HL-60 (cell line): Measurements from ENCODE around the gene LRFN2.

ENCODE experiments used
- GABPA ChIP-seq: IDR thresholded peaks from 2 replicates; pipeline ENCODE4 v1.6.1; 2012; ENCODE audit warnings: low read depth
- POLR2AphosphoS5 ChIP-seq: IDR thresholded peaks from 2 replicates; pipeline ENCODE4 v1.6.1; 2012; ENCODE audit warnings: low read depth
- SPI1 ChIP-seq: IDR thresholded peaks from 2 replicates; pipeline ENCODE4 v1.6.1; 2012; ENCODE audit warnings: low read depth, mild to moderate bottlenecking, borderline replicate concordance
- TF ChIP-seq, protein P1 (sequence below): IDR thresholded peaks from one replicate; pipeline ENCODE4 v1.5.1; 2011; ENCODE audit warnings: low read length, control low read depth, inconsistent platforms; ENCODE audit not compliant: insufficient read depth
- TF ChIP-seq, protein P2 (sequence below): IDR thresholded peaks from 2 replicates; pipeline ENCODE4 v1.6.1; 2012; ENCODE audit warnings: low read depth; ENCODE audit not compliant: insufficient replicate concordance

DNA sequence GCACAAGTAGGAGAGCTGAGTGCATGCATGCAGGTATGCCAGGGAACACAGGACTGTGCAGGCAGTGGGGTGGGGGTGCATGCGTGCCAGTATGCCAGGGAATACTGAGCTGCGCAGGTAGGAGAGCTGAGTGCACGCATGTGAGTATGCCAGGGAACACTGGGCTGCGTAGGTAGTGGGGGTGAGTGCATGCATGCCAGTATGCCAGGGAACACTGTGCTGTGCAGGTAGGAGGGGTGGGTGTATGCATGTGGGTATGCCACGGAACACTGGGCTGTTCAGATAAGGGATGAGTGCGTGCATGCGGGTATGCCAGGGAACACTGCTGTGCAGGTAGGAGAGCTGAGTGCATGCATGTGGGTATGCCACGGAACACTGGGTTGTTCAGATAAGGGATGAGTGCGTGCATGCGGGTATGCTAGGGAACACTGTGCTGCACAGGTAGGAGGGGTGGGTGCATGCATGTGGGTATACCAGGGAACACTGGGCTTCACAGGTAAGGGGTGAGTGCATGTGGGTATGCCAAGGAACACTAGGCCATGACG is 77.4 kb downstream of the LRFN2 start:
- no peak for TF ChIP-seq SPI1
- TF ChIP-seq, protein P1, sequence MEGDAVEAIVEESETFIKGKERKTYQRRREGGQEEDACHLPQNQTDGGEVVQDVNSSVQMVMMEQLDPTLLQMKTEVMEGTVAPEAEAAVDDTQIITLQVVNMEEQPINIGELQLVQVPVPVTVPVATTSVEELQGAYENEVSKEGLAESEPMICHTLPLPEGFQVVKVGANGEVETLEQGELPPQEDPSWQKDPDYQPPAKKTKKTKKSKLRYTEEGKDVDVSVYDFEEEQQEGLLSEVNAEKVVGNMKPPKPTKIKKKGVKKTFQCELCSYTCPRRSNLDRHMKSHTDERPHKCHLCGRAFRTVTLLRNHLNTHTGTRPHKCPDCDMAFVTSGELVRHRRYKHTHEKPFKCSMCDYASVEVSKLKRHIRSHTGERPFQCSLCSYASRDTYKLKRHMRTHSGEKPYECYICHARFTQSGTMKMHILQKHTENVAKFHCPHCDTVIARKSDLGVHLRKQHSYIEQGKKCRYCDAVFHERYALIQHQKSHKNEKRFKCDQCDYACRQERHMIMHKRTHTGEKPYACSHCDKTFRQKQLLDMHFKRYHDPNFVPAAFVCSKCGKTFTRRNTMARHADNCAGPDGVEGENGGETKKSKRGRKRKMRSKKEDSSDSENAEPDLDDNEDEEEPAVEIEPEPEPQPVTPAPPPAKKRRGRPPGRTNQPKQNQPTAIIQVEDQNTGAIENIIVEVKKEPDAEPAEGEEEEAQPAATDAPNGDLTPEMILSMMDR, result no peak
- TF ChIP-seq POLR2AphosphoS5, result no peak
- TF ChIP-seq, protein P2, sequence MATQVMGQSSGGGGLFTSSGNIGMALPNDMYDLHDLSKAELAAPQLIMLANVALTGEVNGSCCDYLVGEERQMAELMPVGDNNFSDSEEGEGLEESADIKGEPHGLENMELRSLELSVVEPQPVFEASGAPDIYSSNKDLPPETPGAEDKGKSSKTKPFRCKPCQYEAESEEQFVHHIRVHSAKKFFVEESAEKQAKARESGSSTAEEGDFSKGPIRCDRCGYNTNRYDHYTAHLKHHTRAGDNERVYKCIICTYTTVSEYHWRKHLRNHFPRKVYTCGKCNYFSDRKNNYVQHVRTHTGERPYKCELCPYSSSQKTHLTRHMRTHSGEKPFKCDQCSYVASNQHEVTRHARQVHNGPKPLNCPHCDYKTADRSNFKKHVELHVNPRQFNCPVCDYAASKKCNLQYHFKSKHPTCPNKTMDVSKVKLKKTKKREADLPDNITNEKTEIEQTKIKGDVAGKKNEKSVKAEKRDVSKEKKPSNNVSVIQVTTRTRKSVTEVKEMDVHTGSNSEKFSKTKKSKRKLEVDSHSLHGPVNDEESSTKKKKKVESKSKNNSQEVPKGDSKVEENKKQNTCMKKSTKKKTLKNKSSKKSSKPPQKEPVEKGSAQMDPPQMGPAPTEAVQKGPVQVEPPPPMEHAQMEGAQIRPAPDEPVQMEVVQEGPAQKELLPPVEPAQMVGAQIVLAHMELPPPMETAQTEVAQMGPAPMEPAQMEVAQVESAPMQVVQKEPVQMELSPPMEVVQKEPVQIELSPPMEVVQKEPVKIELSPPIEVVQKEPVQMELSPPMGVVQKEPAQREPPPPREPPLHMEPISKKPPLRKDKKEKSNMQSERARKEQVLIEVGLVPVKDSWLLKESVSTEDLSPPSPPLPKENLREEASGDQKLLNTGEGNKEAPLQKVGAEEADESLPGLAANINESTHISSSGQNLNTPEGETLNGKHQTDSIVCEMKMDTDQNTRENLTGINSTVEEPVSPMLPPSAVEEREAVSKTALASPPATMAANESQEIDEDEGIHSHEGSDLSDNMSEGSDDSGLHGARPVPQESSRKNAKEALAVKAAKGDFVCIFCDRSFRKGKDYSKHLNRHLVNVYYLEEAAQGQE, result no peak
- no peak for TF ChIP-seq GABPA
